B cell (primary cell): ENCODE data around the gene MYOCD. TPM values are rescaled to one million over a fixed set of nuclear protein-coding genes. Genes with fewer than 3 reads are reported as not detected.

Source experiments
- ATAC-seq: fragments of 200-7000 bp; cut with Tn5 transposase; one replicate; pipeline ENCODE4 v1.10.0; 2021; ENCODE audit warnings: low read depth, mild to moderate bottlenecking, moderate number of reproducible peaks, moderate library complexity
- CTCF ChIA-PET: fragments of 350-600 bp; sonication (Branson Sonifier 250); formaldehyde crosslinking; loops from one replicate; lab custom pipeline; 2021; ENCODE audit warnings: antibody characterized with exemption, inconsistent platforms; lab: Charles Lee
- POLR2A ChIA-PET: fragments of 350-600 bp; sonication (Branson Sonifier 250); formaldehyde crosslinking; loops from one replicate; lab custom pipeline; 2021; ENCODE audit warnings: antibody characterized with exemption; lab: Charles Lee
- DNase-seq: peaks from one replicate; pipeline ENCODE4 v3.0.0; 2013
- H2AFZ ChIP-seq: 2 replicates; pipeline ENCODE4 v1.6.1; 2012; ENCODE audit warnings: mild to moderate bottlenecking, low read depth, low read length; ENCODE audit not compliant: insufficient read depth, poor library complexity, severe bottlenecking
- H3K27ac ChIP-seq, 2 donors: 1 replicate in 1 of 2; 2 replicates in 1 of 2; pipeline ENCODE4 v1.5.1; 2012 to 2013; ENCODE audit warnings: low read length in 2 of 2, mild to moderate bottlenecking in 2 of 2, moderate library complexity in 1 of 2
- H3K27me3 ChIP-seq, 4 experiments: fragments of 200-600 bp in 1 of 4; sonication (generic) in 1 of 4; replicated peaks in 1 of 4; 1 replicate in 2 of 4; 2 replicates in 2 of 4; pipeline versions ENCODE4 v1.6.1 to v1.7.0; 2013 to 2016; ENCODE audit warnings: low read length in 3 of 4, mild to moderate bottlenecking in 2 of 4, mixed read lengths in 1 of 4, moderate library complexity in 1 of 4; ENCODE audit not compliant: insufficient read depth in 4 of 4, control insufficient read depth in 3 of 4; ENCODE audit errors: control extremely low read depth in 1 of 4
- H3K36me3 ChIP-seq, 2 experiments: replicated peaks in 1 of 2; 1 replicate in 1 of 2; 2 replicates in 1 of 2; pipeline versions ENCODE4 v1.6.1 to v1.7.1; 2013; ENCODE audit warnings: low read length in 1 of 2; ENCODE audit not compliant: insufficient read depth in 2 of 2, control insufficient read depth in 1 of 2; ENCODE audit errors: control extremely low read depth in 1 of 2, extremely low read depth in 1 of 2
- H3K4me1 ChIP-seq, 2 donors: fragments of 200-600 bp in 1 of 2; sonication (generic) in 1 of 2; 1 replicate in 1 of 2; 2 replicates in 1 of 2; pipeline versions ENCODE4 v1.5.1 to v1.6.1; 2013 to 2017; ENCODE audit warnings: low read length in 2 of 2; ENCODE audit not compliant: control insufficient read depth in 2 of 2, insufficient read depth in 2 of 2
- H3K4me2 ChIP-seq: replicated peaks from 2 replicates; pipeline ENCODE3; 2012; ENCODE audit warnings: mild to moderate bottlenecking, low read depth, low read length; ENCODE audit not compliant: poor library complexity, severe bottlenecking
- H3K4me3 ChIP-seq, 5 experiments: fragments of 200-600 bp in 1 of 5; sonication (generic) in 1 of 5; 1 replicate in 3 of 5; 2 replicates in 2 of 5; pipeline versions ENCODE4 v1.5.1 to v1.7.0; 2011 to 2016; ENCODE audit warnings: low read length in 4 of 5, mild to moderate bottlenecking in 4 of 5, low read depth in 2 of 5, control low read depth in 1 of 5, moderate library complexity in 1 of 5; ENCODE audit not compliant: insufficient read depth in 1 of 5; ENCODE audit errors: control extremely low read depth in 1 of 5, extremely low read depth in 1 of 5
- H3K79me2 ChIP-seq: fragments of 200-600 bp; sonication (generic); one replicate; pipeline ENCODE4 v1.6.0; 2016; ENCODE audit warnings: low read length; ENCODE audit not compliant: control insufficient read depth, insufficient read depth
- H3K9ac ChIP-seq: fragments of 200-600 bp; sonication (generic); 2 replicates; pipeline ENCODE4 v1.6.1; 2017; ENCODE audit warnings: mild to moderate bottlenecking, low read length, moderate library complexity
- H3K9me3 ChIP-seq, 3 donors: one replicate each; pipeline versions ENCODE4 v1.6.1 to v1.7.1; 2013; ENCODE audit warnings: low read length in 2 of 3; ENCODE audit not compliant: control insufficient read depth in 2 of 3, insufficient read depth in 1 of 3; ENCODE audit errors: control extremely low read depth in 1 of 3
- H4K20me1 ChIP-seq: 2 replicates; pipeline ENCODE4 v1.6.0; 2012; ENCODE audit warnings: mild to moderate bottlenecking, low read length; ENCODE audit not compliant: insufficient read depth, control insufficient read depth, poor library complexity, severe bottlenecking
- H3K27ac Mint-ChIP-seq: one replicate; pipeline ENCODE4 v1.8.0; 2021; ENCODE audit warnings: mixed read lengths
- H3K27me3 Mint-ChIP-seq: one replicate; pipeline ENCODE4 v1.8.0; 2021; ENCODE audit warnings: mixed read lengths
- H3K4me1 Mint-ChIP-seq: one replicate; pipeline ENCODE4 v1.8.0; 2021; ENCODE audit warnings: mixed read lengths
- H3K4me3 Mint-ChIP-seq: one replicate; pipeline ENCODE4 v1.8.0; 2021; ENCODE audit warnings: mixed read lengths
- H3K9me3 Mint-ChIP-seq: one replicate; pipeline ENCODE4 v1.8.0; 2022; ENCODE audit warnings: mixed read lengths; ENCODE audit not compliant: insufficient read depth
- EZH2 ChIP-seq: IDR thresholded peaks from 2 replicates; pipeline ENCODE4 v1.6.1; 2012; ENCODE audit warnings: borderline replicate concordance, low read depth, mild to moderate bottlenecking, moderate library complexity, low read length; ENCODE audit not compliant: insufficient read depth, poor library complexity, severe bottlenecking
- WGBS: methylation state at CpG from one replicate; pipeline ENCODE4 v1.1.5; 2013; ENCODE audit warnings: missing lambda C conversion rate; ENCODE audit not compliant: insufficient coverage; 5-methylcytosine and 5-hydroxymethylcytosine counted together
- intact Hi-C: fragments of 100-400 bp; cut with micrococcal nuclease; formaldehyde crosslinking; loops from one replicate; pipeline ENCODE4 v1.10.0; 2022
- polyA plus RNA-seq: library from polyadenylated mRNA; depleted of rRNA; stranded (reverse); fragments of >200 nt; gene quantifications from 2 replicates; pipeline ENCODE4 v1.2.3, GENCODE V29; 2012
- total RNA-seq, 2 donors: library from RNA; stranded (reverse); fragments of 120-200 nt in 1 of 2; gene quantifications; 1 replicate in 1 of 2; 2 replicates in 1 of 2; pipeline versions ENCODE4 v1.2.3 to v1.2.4, GENCODE V29; 2013 to 2022
- TF ChIP-seq, protein P1 (sequence below): fragments of 200-600 bp; IDR thresholded peaks from one replicate; pipeline ENCODE4 v1.8.0; 2022; ENCODE audit warnings: antibody characterized with exemption, mild to moderate bottlenecking

MYOCD gene
- total and polyA plus RNA-seq, 2 donors (not counting 1 experiment from before 2014, with no cell fraction given), result 0.32 TPM; not detected in 1

DNA sequence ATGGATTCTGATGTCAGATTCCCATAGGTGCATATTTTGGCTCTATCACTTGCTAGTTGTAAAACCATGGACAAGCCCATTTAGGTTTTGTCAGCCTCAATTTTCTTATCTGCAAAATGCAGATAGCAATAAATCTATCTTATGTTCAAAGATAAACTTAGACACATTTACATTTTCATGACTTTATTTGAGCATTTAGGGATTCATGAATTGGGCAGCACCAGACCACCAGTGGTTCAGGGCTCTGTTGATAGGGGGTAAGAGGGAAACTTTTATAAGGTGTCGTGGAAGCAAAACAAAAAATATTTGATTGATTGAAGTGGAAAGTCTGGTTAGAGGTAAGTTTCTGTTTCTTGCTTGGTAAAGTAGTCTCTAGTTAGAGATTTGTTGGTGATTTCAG lies 140.9 kb downstream of the MYOCD start:
- DNase-seq (no peak), ATAC-seq (no peak)
- ChIA-PET POLR2A (no interaction called here), CTCF (no interaction called here)
- no peak overlapping the region for H3K9ac ChIP-seq
- H4K20me1 ChIP-seq, result no peaks in the 10 kb centered on the region
- peaks cover 0 to 3% (median 0%) of the 10 kb centered on the region in 4 experiments for H3K27me3 ChIP-seq
- no peak overlapping the region for H3K27ac ChIP-seq
- no peak overlapping the region for H3K4me2 ChIP-seq
- 89% methylated on average over 1 of the region's 1 CpG for whole genome bisulfite sequencing
- H3K9me3 ChIP-seq, result peaks cover 0 to 8% (median 2%) of the 10 kb centered on the region in 3 donors
- TF ChIP-seq EZH2, result no peak
- TF ChIP-seq, protein P1, sequence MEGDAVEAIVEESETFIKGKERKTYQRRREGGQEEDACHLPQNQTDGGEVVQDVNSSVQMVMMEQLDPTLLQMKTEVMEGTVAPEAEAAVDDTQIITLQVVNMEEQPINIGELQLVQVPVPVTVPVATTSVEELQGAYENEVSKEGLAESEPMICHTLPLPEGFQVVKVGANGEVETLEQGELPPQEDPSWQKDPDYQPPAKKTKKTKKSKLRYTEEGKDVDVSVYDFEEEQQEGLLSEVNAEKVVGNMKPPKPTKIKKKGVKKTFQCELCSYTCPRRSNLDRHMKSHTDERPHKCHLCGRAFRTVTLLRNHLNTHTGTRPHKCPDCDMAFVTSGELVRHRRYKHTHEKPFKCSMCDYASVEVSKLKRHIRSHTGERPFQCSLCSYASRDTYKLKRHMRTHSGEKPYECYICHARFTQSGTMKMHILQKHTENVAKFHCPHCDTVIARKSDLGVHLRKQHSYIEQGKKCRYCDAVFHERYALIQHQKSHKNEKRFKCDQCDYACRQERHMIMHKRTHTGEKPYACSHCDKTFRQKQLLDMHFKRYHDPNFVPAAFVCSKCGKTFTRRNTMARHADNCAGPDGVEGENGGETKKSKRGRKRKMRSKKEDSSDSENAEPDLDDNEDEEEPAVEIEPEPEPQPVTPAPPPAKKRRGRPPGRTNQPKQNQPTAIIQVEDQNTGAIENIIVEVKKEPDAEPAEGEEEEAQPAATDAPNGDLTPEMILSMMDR, result no peak
- H3K36me3 ChIP-seq, result no peaks in the 10 kb centered on the region
- Mint-ChIP-seq H3K9me3 (peaks cover 12% of the 10 kb centered on the region), H3K4me3 (no peak overlapping the region), H3K4me1 (no peaks in the 10 kb centered on the region), H3K27me3 (peaks cover 3% of the 10 kb centered on the region), H3K27ac (no peak overlapping the region)
- H3K4me3 ChIP-seq, result no peak overlapping the region
- no peak overlapping the region for H2AFZ ChIP-seq
- H3K79me2 ChIP-seq, result no peaks in the 10 kb centered on the region
- intact Hi-C loops, result no loop called here
- no peaks in the 10 kb centered on the region for H3K4me1 ChIP-seq

DNA sequence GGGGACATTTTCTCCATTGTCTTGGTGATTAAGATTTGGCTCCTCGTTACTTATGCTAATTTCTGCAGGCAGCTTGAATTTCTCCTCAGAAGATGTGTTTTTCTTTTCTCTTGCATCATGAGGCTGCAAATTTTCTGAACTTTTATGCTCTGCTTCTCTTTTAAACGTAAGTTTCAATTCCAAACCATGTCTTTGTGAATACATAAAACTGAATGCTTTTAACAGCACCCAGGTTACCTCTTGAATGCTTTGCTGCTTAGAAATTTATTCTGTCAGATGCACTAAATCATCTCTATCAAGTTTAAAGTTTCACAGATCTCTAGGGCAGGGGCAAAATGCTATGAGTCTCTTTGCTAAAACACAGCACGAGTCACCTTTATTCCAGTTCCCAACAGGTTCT lies 143.0 kb downstream of the MYOCD start:
- intact Hi-C loops, result no loop called here
- WGBS, result 100% methylated on average over 1 of the region's 3 CpGs
- no peak overlapping the region for H2AFZ ChIP-seq
- no peak overlapping the region for H3K27ac ChIP-seq
- H3K9me3 ChIP-seq, result peaks cover 0 to 8% (median 2%) of the 10 kb centered on the region in 3 donors
- Mint-ChIP-seq H3K4me3 (no peak overlapping the region), H3K27me3 (peaks cover 3% of the 10 kb centered on the region), H3K9me3 (peaks cover 12% of the 10 kb centered on the region), H3K4me1 (peaks cover 8% of the 10 kb centered on the region), H3K27ac (no peak overlapping the region)
- ChIA-PET CTCF (no interaction called here), POLR2A (no interaction called here)
- H3K4me3 ChIP-seq, result no peak overlapping the region
- H3K36me3 ChIP-seq, result no peaks in the 10 kb centered on the region
- H4K20me1 ChIP-seq, result no peaks in the 10 kb centered on the region
- ATAC-seq (no peak), DNase-seq (no peak)
- H3K79me2 ChIP-seq, result no peaks in the 10 kb centered on the region
- H3K27me3 ChIP-seq, result peaks cover 0 to 3% (median 0%) of the 10 kb centered on the region in 4 experiments
- no peak overlapping the region for H3K4me2 ChIP-seq
- no peaks in the 10 kb centered on the region for H3K4me1 ChIP-seq
- H3K9ac ChIP-seq, result no peak overlapping the region
- TF ChIP-seq EZH2, result no peak
- TF ChIP-seq, protein P1, result no peak
